GM20000 (cell line): ENCODE results near the gene TMEM164.
"Not testable (repeated sequence)": the region's sequence is repeated elsewhere in the genome, so short reads cannot be mapped to it uniquely, and the experiment has no call there.

Experiments
- DNase-seq: peaks from one replicate; pipeline ENCODE4 v3.0.0; 2012; ENCODE audit warnings: low spot score
- TF ChIP-seq, protein P1 (sequence below): IDR thresholded peaks from 2 replicates; pipeline ENCODE4 v1.5.1; 2012; ENCODE audit warnings: mild to moderate bottlenecking, control low read depth; ENCODE audit errors: extremely low read depth, missing control alignments

The TMEM164 gene

GRCh38 chrX:110146521-110146920 is 143.6 kb downstream of the TMEM164 start:
- DNase-seq: peak; percentile 33
- TF ChIP-seq, protein P1, sequence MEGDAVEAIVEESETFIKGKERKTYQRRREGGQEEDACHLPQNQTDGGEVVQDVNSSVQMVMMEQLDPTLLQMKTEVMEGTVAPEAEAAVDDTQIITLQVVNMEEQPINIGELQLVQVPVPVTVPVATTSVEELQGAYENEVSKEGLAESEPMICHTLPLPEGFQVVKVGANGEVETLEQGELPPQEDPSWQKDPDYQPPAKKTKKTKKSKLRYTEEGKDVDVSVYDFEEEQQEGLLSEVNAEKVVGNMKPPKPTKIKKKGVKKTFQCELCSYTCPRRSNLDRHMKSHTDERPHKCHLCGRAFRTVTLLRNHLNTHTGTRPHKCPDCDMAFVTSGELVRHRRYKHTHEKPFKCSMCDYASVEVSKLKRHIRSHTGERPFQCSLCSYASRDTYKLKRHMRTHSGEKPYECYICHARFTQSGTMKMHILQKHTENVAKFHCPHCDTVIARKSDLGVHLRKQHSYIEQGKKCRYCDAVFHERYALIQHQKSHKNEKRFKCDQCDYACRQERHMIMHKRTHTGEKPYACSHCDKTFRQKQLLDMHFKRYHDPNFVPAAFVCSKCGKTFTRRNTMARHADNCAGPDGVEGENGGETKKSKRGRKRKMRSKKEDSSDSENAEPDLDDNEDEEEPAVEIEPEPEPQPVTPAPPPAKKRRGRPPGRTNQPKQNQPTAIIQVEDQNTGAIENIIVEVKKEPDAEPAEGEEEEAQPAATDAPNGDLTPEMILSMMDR: peak; percentile 4

DNA sequence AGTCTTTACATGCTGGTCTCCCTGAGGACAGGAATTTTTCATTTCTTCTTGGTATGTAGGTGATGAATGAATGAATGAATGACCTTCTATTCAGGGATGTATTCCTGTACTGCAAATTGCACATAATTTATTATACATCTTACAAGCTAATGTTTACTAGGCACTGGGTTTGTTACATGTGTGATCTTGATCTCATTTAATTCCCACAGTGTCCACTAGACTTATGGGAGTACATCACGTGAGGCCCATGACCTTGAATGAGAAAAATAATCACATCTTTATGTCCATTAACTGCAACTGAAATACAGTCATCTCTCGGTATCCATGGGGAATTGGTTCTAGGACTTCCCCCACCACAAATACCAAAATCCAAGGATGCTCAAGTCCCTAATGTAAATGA is 150.3 kb downstream of the TMEM164 start:
- no peak for DNase-seq
- TF ChIP-seq, protein P1: no peak

- TF ChIP-seq, protein P1: no peak
- no peak for DNase-seq
Observed at GRCh38 chrX:110153896-110154295, 151.0 kb downstream of the TMEM164 start.

DNA sequence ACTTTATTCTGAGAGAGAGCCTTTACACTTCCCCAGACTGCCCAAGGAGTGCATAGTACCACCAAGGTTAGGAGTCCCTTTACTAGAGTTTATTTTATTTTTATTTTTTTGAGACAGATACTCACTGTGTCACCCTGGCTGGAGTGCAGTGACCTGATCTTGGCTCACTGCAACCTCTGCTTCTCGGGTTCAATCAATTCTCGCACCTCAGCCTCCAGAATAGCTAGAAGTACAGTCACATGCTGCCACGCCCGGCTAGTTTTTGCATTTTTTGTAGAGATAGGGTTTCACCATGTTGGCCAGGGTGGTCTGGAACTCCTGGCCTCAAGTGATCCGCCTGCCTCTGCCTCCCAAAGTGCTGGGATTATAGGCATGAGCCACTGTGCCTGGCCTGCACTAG is 151.4 kb downstream of the TMEM164 start:
- not testable (repeated sequence) for DNase-seq

DNA sequence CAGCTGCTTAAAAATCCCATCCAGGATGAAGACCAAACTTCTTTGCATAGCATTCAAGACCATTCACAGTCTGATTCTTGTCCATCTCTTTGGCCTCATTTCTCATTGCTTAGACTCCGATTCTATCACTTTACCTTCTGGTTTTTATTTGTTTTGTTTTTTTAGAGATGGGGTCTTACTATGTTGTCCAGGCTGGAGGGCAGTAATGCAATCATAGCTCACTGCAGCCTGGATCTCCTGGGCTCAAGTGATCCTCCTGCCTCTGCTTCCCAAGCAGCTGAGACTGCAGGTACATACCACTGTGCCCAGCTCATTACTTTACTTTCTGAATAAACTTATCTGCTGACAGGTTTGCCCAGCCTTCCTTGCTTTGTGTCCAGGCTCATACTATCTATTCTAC is 152.8 kb downstream of the TMEM164 start:
- TF ChIP-seq, protein P1: no peak
- no peak for DNase-seq

- DNase-seq: no peak
- TF ChIP-seq, protein P1: no peak
Observed at GRCh38 chrX:110156167-110156754, 153.3 kb downstream of the TMEM164 start.

GRCh38 chrX:110157444-110157843 is 154.5 kb downstream of the TMEM164 start:
- TF ChIP-seq, protein P1: no peak
- no peak for DNase-seq

- DNase-seq: no peak
- TF ChIP-seq, protein P1: no peak
Observed at GRCh38 chrX:110159235-110159634, 156.3 kb downstream of the TMEM164 start.
